Erythroblast (primary cell): ENCODE measurements around the gene GRIP1.

Experiments used
- GATA1 ChIP-seq: IDR thresholded peaks from 2 replicates; pipeline ENCODE4 v1.6.1; 2011; ENCODE audit warnings: low read depth, mild to moderate bottlenecking, control low read depth, low read length, moderate library complexity
- POLR2A ChIP-seq: IDR thresholded peaks from 2 replicates; pipeline ENCODE4 v1.6.1; 2011; ENCODE audit warnings: mild to moderate bottlenecking, low read length

GRCh38 chr12:66539431-66539830 is 139.4 kb downstream of the GRIP1 start:
- no peak for TF ChIP-seq POLR2A
- TF ChIP-seq GATA1, result no peak
